IMR-90 (cell line): Measurements from ENCODE around the gene ASIC2. TPM values are rescaled to one million over a fixed set of nuclear protein-coding genes. Genes with fewer than 3 reads are reported as not detected.

Experiments
- ATAC-seq: fragments of 200-7000 bp; cut with Tn5 transposase; 2 replicates; pipeline ENCODE4 v1.9.1; 2020; ENCODE audit warnings: low read depth, mild to moderate bottlenecking, moderate library complexity
- BruUV-seq: library from RNA; stranded (reverse); fragments of 400-500 nt; replicated peaks from 2 replicates; lab custom pipeline; 2021; lab: Mats Ljungman, UMichigan
- CTCF ChIA-PET: fragments of 300-600 bp; formaldehyde crosslinking; extraction: SDS; loops from one replicate; lab custom pipeline; 2021; ENCODE audit warnings: antibody characterized with exemption; lab: Yijun Ruan, JAX
- POLR2A ChIA-PET: fragments of 300-600 bp; sonication (Branson Sonifier 250); formaldehyde crosslinking; loops from one replicate; lab custom pipeline; 2022; ENCODE audit warnings: antibody characterized with exemption; ENCODE audit not compliant: unreplicated experiment; lab: Charles Lee
- DNase-seq: peaks from one replicate; pipeline ENCODE4 v3.0.0; 2013
- H2AFZ ChIP-seq: replicated peaks from 2 replicates; pipeline ENCODE3; 2013; ENCODE audit warnings: low read length, mild to moderate bottlenecking; ENCODE audit not compliant: poor library complexity
- H2AK5ac ChIP-seq: 2 replicates; pipeline ENCODE4 v1.6.1; 2013; ENCODE audit warnings: low read depth, low read length, inconsistent platforms
- H2AK9ac ChIP-seq: replicated peaks from 2 replicates; pipeline ENCODE3; 2013; ENCODE audit warnings: mild to moderate bottlenecking, low read depth, low read length, moderate library complexity; ENCODE audit not compliant: poor library complexity
- H2BK120ac ChIP-seq: 2 replicates; pipeline ENCODE4 v1.6.1; 2013; ENCODE audit warnings: low read depth, low read length, inconsistent platforms
- H2BK15ac ChIP-seq: 3 replicates; pipeline ENCODE4 v1.6.1; 2013; ENCODE audit warnings: low read depth, low read length, inconsistent platforms
- H2BK20ac ChIP-seq: 2 replicates; pipeline ENCODE4 v1.6.1; 2013; ENCODE audit warnings: low read depth, mild to moderate bottlenecking, inconsistent platforms, low read length, moderate library complexity
- H2BK5ac ChIP-seq: 2 replicates; pipeline ENCODE4 v1.6.1; 2013; ENCODE audit warnings: mild to moderate bottlenecking, low read depth, low read length, inconsistent platforms; ENCODE audit not compliant: poor library complexity, severe bottlenecking
- H3K14ac ChIP-seq: replicated peaks from 2 replicates; pipeline ENCODE4 v1.6.1; 2013; ENCODE audit warnings: low read depth, low read length, inconsistent platforms
- H3K18ac ChIP-seq: 2 replicates; pipeline ENCODE4 v1.6.1; 2013; ENCODE audit warnings: low read depth, low read length, control low read depth
- H3K23ac ChIP-seq: 2 replicates; pipeline ENCODE4 v1.6.1; 2013; ENCODE audit warnings: low read depth, low read length, inconsistent platforms
- H3K27ac ChIP-seq: 2 replicates; pipeline ENCODE4 v1.5.1; 2013; ENCODE audit warnings: mild to moderate bottlenecking, control low read depth, low read length; ENCODE audit not compliant: insufficient read depth
- H3K27me3 ChIP-seq: 2 replicates; pipeline ENCODE4 v1.6.1; 2013; ENCODE audit warnings: low read length; ENCODE audit not compliant: control insufficient read depth, insufficient read depth
- H3K36me3 ChIP-seq: 2 replicates; pipeline ENCODE4 v1.6.1; 2013; ENCODE audit warnings: low read length, mixed read lengths; ENCODE audit not compliant: control insufficient read depth, insufficient read depth
- H3K4ac ChIP-seq: 2 replicates; pipeline ENCODE4 v1.6.1; 2013; ENCODE audit warnings: low read depth, low read length, inconsistent platforms
- H3K4me1 ChIP-seq: 2 replicates; pipeline ENCODE4 v1.6.1; 2013; ENCODE audit warnings: low read length, mixed read lengths; ENCODE audit not compliant: control insufficient read depth, insufficient read depth
- H3K4me2 ChIP-seq: 2 replicates; pipeline ENCODE4 v1.6.1; 2013; ENCODE audit warnings: low read depth, mild to moderate bottlenecking, control low read depth, low read length, moderate library complexity
- H3K4me3 ChIP-seq: 2 replicates; pipeline ENCODE4 v1.5.1; 2013; ENCODE audit warnings: low read depth, mild to moderate bottlenecking, control low read depth, low read length, moderate library complexity; ENCODE audit not compliant: insufficient read depth
- H3K56ac ChIP-seq: 2 replicates; pipeline ENCODE4 v1.6.1; 2013; ENCODE audit warnings: low read length, inconsistent platforms; ENCODE audit not compliant: insufficient read depth; ENCODE audit errors: extremely low read depth
- H3K79me1 ChIP-seq, 2 experiments: 2 replicates each; pipeline ENCODE4 v1.6.1; 2013; ENCODE audit warnings: low read length in 2 of 2, inconsistent platforms in 1 of 2, low read depth in 1 of 2
- H3K9ac ChIP-seq: 2 replicates; pipeline ENCODE4 v1.6.1; 2013; ENCODE audit warnings: low read depth, low read length, control low read depth
- H3K9me1 ChIP-seq: 2 replicates; pipeline ENCODE4 v1.6.1; 2013; ENCODE audit warnings: low read length, inconsistent platforms; ENCODE audit not compliant: insufficient read depth
- H3K9me3 ChIP-seq: 2 replicates; pipeline ENCODE4 v1.6.1; 2013; ENCODE audit warnings: low read length; ENCODE audit not compliant: control insufficient read depth, insufficient read depth
- H4K20me1 ChIP-seq: 2 replicates; pipeline ENCODE4 v1.6.1; 2013; ENCODE audit warnings: low read length, inconsistent platforms; ENCODE audit not compliant: insufficient read depth
- H4K5ac ChIP-seq: 2 replicates; pipeline ENCODE4 v1.6.1; 2013; ENCODE audit warnings: mild to moderate bottlenecking, low read depth, low read length, control low read depth
- H4K8ac ChIP-seq, 2 experiments: 2 replicates each; pipeline ENCODE4 v1.6.1; 2013; ENCODE audit warnings: low read depth in 2 of 2, low read length in 2 of 2, control low read depth in 1 of 2, inconsistent platforms in 1 of 2
- H4K91ac ChIP-seq: 2 replicates; pipeline ENCODE4 v1.6.1; 2013; ENCODE audit warnings: low read depth, low read length, inconsistent platforms; ENCODE audit not compliant: insufficient read depth
- BHLHE40 ChIP-seq: fragments of 150-350 bp; IDR thresholded peaks from 2 replicates; pipeline ENCODE4 v1.6.1; 2016; ENCODE audit warnings: mild to moderate bottlenecking, low read depth, low read length
- MAFK ChIP-seq: IDR thresholded peaks from 2 replicates; pipeline ENCODE4 v1.6.1; 2012; ENCODE audit warnings: low read depth, low read length, improper control_type of control experiment
- POLR2A ChIP-seq: IDR thresholded peaks from 2 replicates; pipeline ENCODE4 v1.6.1; 2012; ENCODE audit warnings: mild to moderate bottlenecking, low read depth, low read length
- WGBS, 2 experiments: methylation state at CpG; one replicate each; pipeline versions ENCODE4 v1.1.5 to v1.1.7; 2013; ENCODE audit warnings: missing lambda C conversion rate in 2 of 2; ENCODE audit not compliant: insufficient read length in 1 of 2; ENCODE audit errors: extremely low coverage in 2 of 2; 5-methylcytosine and 5-hydroxymethylcytosine counted together
- dilution Hi-C: fragments of 300-500 bp; cut with HindIII; formaldehyde crosslinking; loops from one replicate; pipeline ENCODE4 v1.14.3; 2018; ENCODE audit warnings: low sequenced_read_pairs; ENCODE audit not compliant: unreplicated experiment
- in situ Hi-C: fragments of 300-500 bp; cut with MboI; formaldehyde crosslinking; loops from 3 replicates; pipeline ENCODE4 v1.14.3; 2019; ENCODE audit warnings: low sequenced_read_pairs, inconsistent platforms, mixed read lengths
- intact Hi-C: fragments of 100-400 bp; cut with micrococcal nuclease; formaldehyde crosslinking; loops from 2 replicates; pipeline ENCODE4 v1.10.0; 2022
- polyA plus RNA-seq, 3 experiments: library from polyadenylated mRNA; depleted of rRNA; stranded (reverse); fragments of >200 nt; gene quantifications; 2 replicates each; pipeline ENCODE4 v1.2.3, GENCODE V29; 2012; ENCODE audit warnings: low replicate concordance in 1 of 3
- total RNA-seq: library from RNA; depleted of rRNA; stranded (reverse); fragments of >200 nt; gene quantifications from 2 replicates; pipeline ENCODE4 v1.2.3, GENCODE V29; 2012
- TF ChIP-seq, protein P1 (sequence below): fragments of 150-350 bp; IDR thresholded peaks from 2 replicates; pipeline ENCODE4 v1.6.1; 2017; ENCODE audit warnings: mild to moderate bottlenecking, antibody characterized with exemption, low read length, low read depth

Gene ASIC2
- total and polyA plus RNA-seq, 2 of the 4 experiments (the other 2 are of a cell fraction): under 0.01 to 0.15 TPM

DNA sequence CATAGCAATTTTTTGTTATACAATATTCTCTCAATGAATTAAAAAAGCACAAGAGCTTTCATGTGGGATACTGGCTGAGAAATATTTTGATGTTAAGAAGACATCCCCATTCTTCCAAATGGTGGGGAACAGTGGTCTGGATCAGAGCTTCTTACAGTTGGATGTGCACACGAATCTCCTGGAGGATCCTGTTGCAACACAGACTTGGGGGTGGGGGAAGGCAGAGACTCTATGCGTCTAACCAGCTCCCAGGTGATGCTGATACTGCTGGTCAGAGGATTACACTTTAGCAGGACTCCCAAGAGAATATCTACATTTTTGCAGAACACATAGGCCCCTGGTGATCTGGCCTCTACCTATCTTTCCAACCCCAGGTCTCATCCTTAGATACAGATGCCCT, 193.2 kb downstream of the ASIC2 start:
- H3K4ac ChIP-seq: no peak overlapping the region
- no peak overlapping the region for H2BK120ac ChIP-seq
- H3K9me1 ChIP-seq: no peaks in the 10 kb centered on the region
- no peaks in the 10 kb centered on the region for H3K36me3 ChIP-seq
- no peak overlapping the region for H4K91ac ChIP-seq
- no peak overlapping the region for H3K9ac ChIP-seq
- no peak overlapping the region for H3K4me2 ChIP-seq
- H2AK5ac ChIP-seq: no peak overlapping the region
- no TSS peak for BruUV-seq
- dilution Hi-C loops: no loop called here
- H3K56ac ChIP-seq: no peak overlapping the region
- ChIA-PET CTCF (interaction anchor here (0.6 kb wide), 1 partner anchor 192 kb away, joined by 3 read pairs; no protein-coding TSS in a partner anchor), POLR2A (no interaction called here)
- no peaks in the 10 kb centered on the region for H3K79me1 ChIP-seq
- H4K20me1 ChIP-seq: no peaks in the 10 kb centered on the region
- H3K9me3 ChIP-seq: no peaks in the 10 kb centered on the region
- H3K14ac ChIP-seq: no peak overlapping the region
- TF ChIP-seq BHLHE40 (no peak), MAFK (no peak), POLR2A (no peak)
- TF ChIP-seq, protein P1, sequence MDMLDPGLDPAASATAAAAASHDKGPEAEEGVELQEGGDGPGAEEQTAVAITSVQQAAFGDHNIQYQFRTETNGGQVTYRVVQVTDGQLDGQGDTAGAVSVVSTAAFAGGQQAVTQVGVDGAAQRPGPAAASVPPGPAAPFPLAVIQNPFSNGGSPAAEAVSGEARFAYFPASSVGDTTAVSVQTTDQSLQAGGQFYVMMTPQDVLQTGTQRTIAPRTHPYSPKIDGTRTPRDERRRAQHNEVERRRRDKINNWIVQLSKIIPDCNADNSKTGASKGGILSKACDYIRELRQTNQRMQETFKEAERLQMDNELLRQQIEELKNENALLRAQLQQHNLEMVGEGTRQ: no peak
- intact Hi-C loops: no loop called here
- WGBS, 2 experiments: no CpG with 5 or more reads among the region's 2 CpGs
- no peak overlapping the region for H2BK20ac ChIP-seq
- H3K4me1 ChIP-seq: no peaks in the 10 kb centered on the region
- H4K5ac ChIP-seq: no peak overlapping the region
- no peak overlapping the region for H3K27ac ChIP-seq
- in situ Hi-C loops: no loop called here
- no peak for DNase-seq
- H2BK15ac ChIP-seq: no peak overlapping the region
- no peak overlapping the region for H2AK9ac ChIP-seq
- no peak overlapping the region for H3K4me3 ChIP-seq
- no peak overlapping the region for H2BK5ac ChIP-seq
- no peak overlapping the region for H3K18ac ChIP-seq
- H4K8ac ChIP-seq: no peak overlapping the region
- H3K23ac ChIP-seq: no peak overlapping the region
- no peak overlapping the region for H2AFZ ChIP-seq
- H3K27me3 ChIP-seq: no peaks in the 10 kb centered on the region; the same call in 1 of the 2 replicates
- ATAC-seq: no peak
